HG03025 (cell line): ENCODE data around the gene VIL1.

Experiments
- ATAC-seq: cut with Tn5 transposase; IDR thresholded peaks from one replicate; pipeline ENCODE4 v1.9.1; 2021; ENCODE audit warnings: mild to moderate bottlenecking, moderate library complexity; ENCODE audit not compliant: unreplicated experiment, low FRiP score

Gene VIL1

GRCh38 chr2:218394298-218395089 lies 24.4 kb upstream of the VIL1 start:
- no peak for ATAC-seq

GRCh38 chr2:218395090-218395444 lies 23.9 kb upstream of the VIL1 start:
- ATAC-seq: no peak

GRCh38 chr2:218395456-218395825 lies 23.5 kb upstream of the VIL1 start:
- no peak for ATAC-seq

GRCh38 chr2:218395826-218396687 lies 22.9 kb upstream of the VIL1 start:
- peak; percentile 31 for ATAC-seq

GRCh38 chr2:218396688-218397462 lies 22.0 kb upstream of the VIL1 start:
- no peak for ATAC-seq

GRCh38 chr2:218397463-218397819 lies 21.5 kb upstream of the VIL1 start:
- no peak for ATAC-seq

- ATAC-seq: no peak
These were observed 21.0 kb upstream of the VIL1 start for GRCh38 chr2:218397820-218398436.

- ATAC-seq: peak; percentile 0
These were observed 20.2 kb upstream of the VIL1 start for GRCh38 chr2:218398437-218399390.

GRCh38 chr2:218399391-218400166 lies 19.3 kb upstream of the VIL1 start, which contains the start of gene CTDSP1:
Gene CTDSP1 (plus strand): TSS chr2:218399868. CDS start chr2:218400091, 223 bp downstream.
- ATAC-seq: peak; percentile 38

- ATAC-seq: no peak
These were observed 18.6 kb upstream of the VIL1 start for GRCh38 chr2:218400167-218400929.

- no peak for ATAC-seq
These were observed 17.7 kb upstream of the VIL1 start for GRCh38 chr2:218400930-218401881.

- ATAC-seq: no peak
These were observed 17.0 kb upstream of the VIL1 start for GRCh38 chr2:218401890-218402289.

GRCh38 chr2:218402491-218402901 lies 16.4 kb upstream of the VIL1 start:
- no peak for ATAC-seq

- no peak for ATAC-seq
These were observed 16.0 kb upstream of the VIL1 start for GRCh38 chr2:218402911-218403411.

- no peak for ATAC-seq
These were observed 15.1 kb upstream of the VIL1 start for GRCh38 chr2:218403810-218404209.

GRCh38 chr2:218404351-218405085 lies 14.4 kb upstream of the VIL1 start:
- ATAC-seq: no peak
